Inflammatory macrophage treated with lipopolysaccharide for 4 hours (primary cell): Measurements from ENCODE around the gene DSCAM.

Experiments
- DNase-seq: peaks from one replicate; pipeline ENCODE4 v3.0.0-alpha.2; 2020

The DSCAM gene

DNA sequence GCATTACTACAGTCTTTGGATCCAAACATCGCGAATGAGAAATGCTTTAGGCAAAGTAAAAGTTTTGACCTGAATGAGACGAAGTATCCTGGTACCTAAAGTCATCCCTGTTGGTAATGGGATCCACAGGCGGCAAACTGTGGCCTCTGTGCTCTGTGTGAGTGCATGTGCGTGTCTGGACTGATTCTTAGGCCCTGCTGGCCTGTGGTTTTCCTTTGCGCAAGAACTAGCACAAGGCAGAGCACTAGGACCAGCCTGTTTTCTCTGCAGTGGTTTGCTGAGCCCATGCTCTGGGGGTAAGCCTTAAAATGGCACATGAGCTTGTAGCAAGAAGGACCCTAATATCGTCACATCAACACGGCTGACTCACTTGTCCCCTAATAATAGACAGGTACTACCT lies 251.2 kb downstream of the DSCAM start:
- DNase-seq = no peak

DNA sequence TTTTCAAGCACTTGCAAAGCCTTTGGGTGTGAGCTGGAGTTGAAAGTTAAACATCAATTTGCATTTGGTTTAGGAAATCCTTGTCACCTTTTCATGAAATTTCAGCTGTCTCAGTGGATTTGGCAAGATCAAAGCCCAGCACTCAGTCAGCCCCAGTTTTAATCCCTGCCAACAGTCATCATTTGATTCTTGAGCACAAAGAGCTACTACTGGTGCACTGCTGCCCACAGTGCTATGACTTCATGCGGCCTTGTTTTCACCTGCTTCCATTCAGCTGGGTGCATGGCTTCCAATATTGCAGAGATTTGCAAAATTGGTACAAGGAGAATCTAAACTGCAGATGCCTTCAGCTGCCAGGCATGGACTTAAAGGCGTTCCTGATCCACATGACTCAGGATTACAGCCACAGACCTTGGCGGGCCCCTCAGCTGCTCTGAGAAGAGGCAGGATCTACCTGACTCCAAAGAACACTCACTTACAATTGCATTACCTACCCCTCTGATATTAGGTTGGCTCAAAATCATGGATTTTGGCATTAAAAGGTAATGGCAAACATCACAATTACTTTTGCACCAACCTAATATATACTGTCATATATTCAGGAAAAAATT lies 259.1 kb downstream of the DSCAM start:
- no peak for DNase-seq

DNA sequence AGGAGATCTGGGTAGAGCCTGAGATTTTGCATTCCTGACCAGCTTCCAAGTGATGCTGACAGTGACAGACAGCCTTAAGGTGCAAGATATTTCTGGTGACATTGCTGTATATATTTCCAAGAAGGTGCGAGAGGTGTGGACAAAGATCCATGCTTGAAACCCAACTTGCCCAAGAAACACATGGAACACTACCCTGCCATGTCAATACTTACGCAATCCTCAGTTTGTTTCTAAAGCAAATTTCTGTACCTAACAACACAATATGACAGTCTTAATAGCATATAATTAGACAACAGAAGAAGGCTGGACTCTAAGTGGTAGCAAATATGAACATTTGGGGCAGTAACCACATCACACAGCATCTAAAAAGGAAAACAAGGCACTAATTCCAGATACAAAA lies 260.4 kb downstream of the DSCAM start:
- no peak for DNase-seq

DNA sequence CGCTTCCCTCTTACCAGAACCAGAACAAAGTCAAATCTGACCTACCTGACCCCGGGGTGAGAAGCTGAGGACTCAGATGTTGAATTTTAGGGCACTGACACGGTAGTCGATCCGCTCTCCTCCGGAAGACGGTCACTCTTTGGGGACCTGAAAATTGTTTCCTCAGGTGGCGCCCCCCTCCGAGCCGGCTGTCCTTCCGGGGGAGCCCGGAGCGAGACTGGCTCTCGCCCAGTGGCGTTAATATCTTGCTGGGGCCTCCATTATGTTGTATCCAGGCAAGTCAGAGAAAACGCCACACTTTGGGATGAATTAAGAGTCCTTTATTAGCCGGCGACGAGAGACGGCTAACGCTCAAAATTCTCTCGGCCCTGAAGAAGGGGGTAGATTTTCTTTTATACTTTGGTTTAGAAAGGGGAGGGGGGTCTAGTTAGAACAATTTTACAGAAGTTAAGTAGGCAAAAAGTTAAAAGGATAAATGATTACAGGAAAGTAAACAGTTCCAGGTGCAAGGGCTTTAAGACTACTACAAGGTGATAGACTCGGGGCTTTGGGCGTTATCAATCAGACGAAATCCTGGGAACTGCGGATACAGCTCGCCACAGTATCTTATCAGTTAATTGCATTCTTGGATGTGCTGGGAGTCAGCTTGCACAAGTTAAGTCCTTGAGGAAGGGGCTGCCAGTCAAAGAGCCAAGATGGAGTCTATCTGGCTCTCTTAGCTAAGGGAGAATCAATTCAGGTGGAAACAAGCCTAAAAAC lies 269.5 kb downstream of the DSCAM start:
- no peak for DNase-seq

DNA sequence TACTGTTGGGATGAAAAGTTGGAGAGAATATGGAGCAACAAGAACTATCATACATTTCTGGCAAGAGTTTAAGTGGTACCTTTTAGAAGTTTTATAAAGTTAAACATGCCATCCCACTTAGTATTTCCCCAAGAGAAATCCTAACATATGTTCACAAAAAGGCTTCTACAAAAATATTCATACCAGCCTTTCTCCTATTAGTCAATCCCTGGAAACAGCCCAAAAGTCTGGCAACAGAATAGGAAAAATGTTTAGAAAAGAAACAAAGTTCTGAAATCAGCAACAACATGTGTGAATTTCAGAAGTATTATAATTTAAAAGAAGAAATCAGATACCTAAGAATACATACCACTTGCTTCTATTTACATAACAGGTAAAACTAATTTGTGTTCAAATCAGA lies 271.0 kb downstream of the DSCAM start:
- DNase-seq = no peak

DNA sequence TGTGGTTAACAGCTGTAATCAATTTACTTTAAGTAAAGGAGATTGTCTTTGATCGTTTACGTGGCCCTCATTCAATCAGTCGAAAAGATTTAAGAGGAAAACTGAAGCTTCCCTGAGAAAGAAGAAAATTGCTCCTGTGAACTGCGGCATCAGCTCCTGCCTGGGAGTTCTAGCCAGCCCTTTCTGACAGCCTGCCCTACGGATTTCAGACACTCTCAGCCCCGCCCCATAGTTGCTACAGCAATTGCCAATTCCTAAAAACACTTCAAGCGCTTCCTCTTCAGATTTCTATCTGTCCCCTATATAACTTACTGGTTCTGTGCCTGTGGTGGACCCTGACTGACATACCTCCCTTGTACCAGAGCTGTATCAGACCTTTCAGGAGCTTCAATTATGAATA lies 277.6 kb downstream of the DSCAM start:
- DNase-seq = no peak

DNA sequence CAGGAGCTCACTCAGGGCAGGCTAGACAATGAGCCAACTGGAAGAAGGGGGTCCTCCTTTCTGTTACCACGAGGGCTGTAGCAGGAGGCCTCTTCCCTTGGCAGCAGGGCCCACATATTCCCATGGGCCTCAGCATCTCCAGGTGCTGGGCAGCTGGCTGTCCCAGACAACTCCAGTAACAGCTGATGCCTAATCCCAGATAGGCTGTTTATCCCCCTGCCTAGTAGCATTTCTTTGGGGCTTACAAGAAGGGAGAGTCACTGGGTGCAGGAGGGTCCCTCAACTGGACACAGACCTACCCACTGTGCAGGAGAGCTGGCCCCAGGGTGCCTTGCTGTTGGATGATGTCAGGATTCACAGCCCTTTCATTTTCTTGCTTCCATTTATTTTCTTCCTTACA lies 278.2 kb downstream of the DSCAM start:
- DNase-seq = no peak

DNA sequence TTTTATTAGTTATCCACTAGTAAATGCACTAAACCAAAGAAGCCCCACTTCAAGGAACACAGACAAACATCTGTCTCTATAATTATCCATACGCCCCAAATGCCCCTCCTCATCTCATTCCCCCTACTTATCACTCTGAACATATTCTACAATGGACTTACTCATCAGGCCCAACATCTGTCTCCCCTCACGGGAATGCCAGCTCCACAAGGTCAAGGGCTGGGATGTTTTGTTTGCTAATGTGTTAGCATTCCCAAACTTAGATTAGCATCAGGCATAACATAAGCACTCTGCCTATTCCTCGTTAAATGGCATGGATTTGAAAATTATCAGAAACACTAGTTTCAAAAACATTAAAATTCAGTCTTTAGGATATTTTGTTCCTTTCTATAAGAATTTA lies 279.5 kb downstream of the DSCAM start:
- no peak for DNase-seq

DNA sequence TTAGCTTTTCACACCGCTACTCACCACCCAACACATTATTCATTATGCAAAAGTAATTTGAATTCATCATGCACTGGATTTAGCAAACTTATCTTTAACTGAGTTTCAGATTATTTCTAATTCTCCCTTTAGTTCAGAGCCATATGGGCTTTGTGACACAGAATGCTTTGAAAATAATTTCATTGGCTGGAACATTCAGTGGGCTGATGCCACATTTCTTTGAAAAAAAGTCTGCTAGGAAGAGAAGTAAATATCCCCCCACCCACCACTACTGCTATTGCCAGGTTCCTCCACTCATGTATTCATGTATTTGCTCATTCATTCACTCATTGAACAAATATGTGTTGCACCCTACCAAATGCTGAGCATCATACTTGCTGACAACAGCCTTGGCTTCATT lies 280.5 kb downstream of the DSCAM start:
- DNase-seq = no peak

DNA sequence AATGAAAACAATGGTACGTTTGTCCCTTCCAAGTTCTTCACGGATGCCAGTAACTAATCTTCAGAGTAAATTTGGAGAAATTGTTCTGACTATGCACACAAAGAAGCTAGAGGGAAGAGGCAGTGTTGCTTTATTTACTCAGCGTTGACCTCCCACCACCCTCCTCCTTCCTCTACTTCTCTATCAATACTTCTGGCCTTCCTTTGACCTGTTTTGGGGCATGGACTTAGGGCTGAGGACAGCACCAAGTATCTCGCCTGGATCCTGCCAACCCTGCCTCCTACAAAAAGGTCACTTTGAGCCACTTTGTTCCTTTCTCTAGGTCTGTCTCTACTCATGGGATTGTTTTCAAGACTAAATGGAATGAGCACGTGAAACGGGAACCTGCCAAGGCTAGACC lies 282.6 kb downstream of the DSCAM start:
- DNase-seq = no peak

DNA sequence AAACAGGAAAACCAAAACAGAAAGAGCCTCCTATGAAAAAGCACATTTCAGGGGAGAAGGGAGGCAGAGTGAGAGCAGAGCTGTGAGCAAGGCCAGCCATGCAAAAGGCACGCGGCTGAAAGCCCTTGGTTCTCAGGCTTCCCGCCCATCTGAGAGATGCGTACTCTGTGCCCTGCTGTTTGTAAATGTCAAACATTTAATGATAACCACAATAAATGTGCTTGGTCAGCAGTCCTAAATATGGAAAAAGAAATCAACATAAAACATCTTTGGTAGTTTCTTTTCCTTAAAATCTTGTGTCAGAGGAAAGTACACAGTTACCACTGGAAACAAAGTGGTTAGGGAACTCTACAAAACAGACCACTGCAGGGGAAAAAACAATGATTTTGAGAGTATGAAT lies 283.1 kb downstream of the DSCAM start:
- DNase-seq = peak; percentile 18

DNA sequence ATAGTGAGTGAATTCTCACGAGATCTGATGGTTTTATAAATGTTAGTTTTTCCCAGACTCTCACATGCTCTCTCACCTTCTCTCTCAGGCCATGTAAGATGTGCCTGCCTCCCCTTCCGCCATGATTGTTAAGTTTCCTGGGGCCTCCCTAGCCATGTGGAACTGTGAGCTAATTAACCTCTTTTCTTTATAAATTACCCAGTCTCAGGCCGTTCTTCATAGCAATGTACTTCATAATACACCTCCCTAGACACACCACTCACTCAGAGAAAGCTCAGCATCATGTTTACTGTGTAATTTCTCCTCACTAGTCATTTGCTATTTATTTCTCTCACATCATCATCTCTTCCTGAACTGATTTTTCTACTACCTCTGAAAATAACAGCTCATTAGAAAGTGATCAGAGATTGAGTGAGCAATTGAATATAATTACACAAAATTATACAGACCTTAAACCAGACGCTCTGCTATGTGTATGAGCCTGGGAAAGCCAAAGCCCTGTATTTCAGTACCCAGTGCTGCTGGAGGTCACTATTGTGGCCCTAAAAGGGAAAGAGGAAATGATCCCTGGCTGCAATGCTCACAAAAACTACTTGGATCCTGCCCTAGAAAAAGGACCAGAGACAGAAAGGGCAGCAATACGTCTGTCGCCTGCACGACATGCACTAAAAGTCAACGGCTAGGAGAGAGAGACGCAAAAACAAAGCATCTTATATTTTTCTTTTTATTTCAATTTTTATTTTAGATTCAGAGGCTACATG lies 284.5 kb downstream of the DSCAM start:
- DNase-seq = no peak

DNA sequence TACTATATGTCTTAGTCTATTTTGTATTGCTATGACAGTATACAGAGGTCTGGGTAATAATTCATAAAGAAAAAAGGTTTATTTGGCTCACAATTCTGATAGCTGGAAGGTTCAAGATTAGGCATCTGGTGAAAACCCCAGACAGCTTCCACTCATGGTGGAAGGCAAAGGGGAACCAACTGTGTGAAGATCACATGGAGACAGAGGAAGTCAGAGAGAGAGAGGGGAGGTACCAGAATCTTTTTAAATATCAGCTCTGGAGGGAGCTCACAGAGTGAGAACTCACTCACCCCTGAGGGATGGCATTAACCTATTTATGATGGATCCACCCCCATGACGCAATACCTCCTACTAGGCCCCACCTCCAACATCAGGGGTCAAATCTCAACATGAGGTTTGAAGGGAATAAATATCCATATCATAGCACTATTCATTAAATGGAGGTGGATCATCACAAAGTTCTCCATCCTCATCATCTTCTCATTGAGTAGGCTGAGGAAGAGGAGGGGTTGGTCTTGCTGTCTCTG lies 290.5 kb downstream of the DSCAM start:
- peak; percentile 9 for DNase-seq

DNA sequence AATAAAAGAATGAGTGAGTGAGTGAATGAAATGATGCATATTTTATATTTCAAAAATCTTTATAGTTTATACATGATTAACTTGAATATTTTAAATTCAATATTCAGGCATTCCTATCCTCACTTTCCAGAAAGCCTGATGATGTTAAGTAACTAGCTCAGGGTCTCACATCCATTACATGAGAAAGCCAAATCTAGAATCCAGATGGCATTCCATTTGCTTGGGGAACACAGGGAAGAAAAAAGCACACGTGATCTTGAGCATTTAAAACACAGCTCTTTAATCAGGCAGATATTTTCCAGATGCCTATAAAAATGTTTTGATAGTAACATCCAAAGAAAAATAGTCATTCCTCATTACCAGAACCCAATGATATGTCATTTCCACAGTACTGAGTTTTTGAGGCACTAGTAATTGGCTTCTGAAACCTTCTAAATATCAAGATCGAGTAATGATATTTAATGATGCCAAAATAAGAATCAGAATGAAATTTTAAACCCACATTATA lies 291.9 kb downstream of the DSCAM start:
- DNase-seq = no peak

DNA sequence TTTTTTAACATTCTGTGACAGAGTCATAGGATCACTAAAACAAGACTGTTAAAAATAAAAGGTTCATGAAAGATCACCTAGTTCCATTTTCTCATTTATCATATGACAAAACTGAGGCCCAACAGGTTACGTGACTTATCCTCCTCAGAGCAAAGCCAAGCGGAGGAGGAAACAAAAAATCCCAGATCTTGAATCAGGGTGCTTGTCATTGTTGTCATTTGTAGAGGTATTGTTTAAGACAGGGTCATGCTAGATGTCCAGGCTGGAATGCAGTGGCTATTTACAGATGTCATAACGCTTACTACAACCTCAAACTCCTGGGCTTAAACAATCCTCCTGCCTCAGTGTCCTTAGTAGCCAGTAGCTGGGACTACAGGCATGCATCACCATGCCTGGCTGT lies 293.2 kb downstream of the DSCAM start:
- DNase-seq = no peak

DNA sequence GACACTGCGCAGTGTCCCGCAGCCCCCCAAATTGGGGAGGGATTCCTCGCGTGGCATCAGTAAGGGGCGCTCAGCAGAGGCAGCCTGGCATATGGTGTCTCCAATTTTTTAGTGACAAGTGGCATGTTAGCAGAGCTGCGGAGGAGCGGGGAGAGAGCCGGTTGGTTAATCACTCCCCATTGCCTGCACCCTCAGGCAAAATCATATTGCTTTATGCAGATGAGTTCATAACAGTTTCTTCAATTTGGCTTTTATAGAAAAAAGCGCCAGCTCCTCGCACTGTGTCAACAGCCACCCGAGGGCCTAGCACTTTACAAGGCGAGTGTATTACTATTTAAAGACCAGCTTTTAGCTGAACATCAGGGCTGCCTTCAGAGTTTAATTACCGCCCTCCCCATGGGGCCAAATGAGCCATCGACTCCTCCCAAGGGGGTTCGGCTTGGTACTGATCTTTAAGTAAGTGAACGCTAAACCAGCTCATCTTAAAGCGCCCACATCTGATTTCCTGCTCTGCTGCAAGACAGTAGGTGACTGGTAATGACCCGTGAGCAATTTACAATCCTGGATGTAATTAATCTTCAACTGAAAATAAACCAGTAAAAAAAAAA lies 298.9 kb downstream of the DSCAM start:
- no peak for DNase-seq

DNA sequence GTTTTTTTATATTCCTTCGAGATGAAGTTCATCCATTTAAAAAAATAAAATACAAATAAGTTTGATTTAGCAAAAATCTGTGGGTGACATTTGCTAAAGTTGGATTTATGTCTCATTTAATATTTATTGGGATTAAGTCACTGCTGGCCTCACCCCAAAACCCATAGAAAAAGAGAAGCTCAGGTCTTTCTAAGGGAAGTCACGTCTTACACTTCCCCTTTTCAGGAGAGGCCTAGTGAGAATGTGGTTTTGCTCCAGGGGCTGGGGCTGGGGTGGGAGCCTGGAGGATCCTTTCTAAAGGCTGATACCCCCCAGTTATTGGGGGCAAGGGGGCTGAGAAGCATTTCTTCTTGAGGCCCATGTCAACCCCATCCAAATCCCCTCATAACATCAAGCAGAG lies 300.3 kb downstream of the DSCAM start:
- DNase-seq = peak; percentile 64

DNA sequence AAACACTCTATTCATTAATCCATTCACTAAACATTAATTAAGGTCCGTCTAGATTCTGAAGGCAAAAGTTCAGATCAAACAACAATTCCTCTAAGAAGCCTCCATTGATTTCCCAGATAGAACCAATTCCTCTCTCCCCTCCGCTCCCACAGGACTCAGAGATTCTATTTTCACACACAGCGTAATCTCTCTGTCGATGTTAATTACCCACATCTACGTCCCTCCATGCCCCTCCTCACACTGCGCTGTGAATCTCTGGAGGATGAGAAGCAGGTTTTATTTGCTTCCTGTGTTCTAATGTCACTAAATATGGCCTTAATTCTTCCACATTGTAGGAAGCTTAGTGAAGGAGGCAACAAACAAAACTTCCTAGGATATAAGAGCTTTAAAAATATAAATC lies 306.7 kb downstream of the DSCAM start:
- no peak for DNase-seq

DNA sequence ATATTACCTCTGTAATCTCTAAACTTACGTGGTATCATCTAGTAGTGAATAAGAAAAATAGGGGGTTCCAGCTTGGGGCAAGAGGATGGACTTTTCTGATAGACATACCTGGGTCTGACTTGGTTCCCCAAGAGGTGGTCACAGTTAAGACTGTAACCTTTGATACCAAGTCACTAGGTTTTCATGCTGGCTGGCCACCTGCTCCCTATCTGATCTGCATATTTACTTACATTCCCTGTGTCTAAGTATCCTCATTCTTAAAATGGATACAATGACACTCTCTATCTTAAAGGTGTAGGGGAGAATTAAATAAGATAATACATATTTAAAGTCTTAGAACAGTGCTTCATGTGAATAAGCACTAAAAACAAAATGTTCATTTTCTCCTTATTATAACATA lies 312.1 kb downstream of the DSCAM start:
- no peak for DNase-seq

DNA sequence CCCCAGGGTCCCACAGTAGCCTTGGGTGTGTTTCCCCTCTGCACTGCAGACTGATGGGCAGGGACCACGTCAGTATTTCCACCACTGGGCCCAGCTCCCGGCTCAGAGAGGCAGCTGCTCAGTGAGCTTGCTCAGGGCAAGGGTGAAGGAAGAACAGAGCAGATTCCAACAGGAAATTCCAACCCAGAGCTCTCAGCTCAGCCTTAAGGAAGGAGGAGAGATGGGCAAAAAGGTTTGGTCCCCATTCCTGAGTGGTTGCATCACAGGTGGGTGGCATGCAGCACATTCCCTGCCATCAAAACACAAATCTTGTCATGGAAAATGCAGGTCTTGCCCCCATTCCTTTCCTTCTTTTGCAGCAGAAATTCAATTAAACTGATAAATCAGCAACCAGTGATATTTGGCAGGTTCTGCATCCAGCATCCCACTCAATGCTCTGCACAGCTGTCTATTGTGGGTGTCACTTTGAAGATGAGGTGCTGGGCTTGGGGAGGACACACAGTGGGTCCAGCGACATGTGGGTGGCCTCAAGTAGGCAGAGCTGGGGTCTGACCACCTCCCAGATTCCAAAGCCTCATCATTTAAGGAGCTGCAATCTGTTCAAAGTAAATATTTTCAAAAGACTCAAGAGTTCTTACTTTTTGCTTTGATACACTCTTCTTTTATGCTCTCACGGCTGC lies 315.4 kb downstream of the DSCAM start:
- DNase-seq = no peak

DNA sequence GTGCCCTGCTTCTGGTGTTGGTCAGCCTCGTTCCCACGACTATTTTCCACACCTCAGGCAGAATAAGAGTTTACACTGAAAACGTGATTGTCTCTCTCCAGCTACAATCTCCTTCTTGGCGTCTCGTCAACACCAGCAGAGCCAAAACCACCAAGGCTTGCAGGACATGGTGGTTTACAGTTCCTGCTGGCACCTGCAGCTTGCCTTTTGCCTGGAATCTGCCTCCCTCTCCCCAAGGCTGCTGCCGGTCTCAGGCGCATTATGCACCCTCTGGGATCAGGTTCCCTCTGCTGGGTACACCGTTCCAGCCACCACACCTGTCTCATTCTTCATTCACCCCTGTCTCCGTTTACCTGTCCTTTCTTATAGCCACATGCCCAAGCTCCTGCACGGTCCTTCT lies 315.9 kb downstream of the DSCAM start:
- no peak for DNase-seq

DNA sequence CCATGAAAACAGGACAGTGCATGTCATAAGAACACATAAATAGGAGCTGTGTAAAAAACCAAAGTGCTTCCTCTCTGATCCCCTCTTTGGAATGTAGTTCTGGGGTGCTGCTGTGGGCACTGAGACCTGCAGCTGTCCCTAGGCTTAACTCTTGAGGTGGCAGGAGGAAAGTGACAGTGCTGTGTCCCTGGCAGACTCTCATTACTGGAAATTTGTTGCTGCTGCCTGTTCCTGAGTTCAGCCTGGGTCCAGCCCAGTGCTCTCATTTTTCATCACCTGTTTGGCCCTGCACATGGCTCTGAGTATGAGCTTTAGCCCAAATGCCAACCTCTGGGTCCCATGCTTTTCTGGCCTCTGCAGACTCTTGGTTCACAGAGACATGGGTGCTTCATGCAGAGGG lies 329.3 kb downstream of the DSCAM start:
- DNase-seq = no peak

DNA sequence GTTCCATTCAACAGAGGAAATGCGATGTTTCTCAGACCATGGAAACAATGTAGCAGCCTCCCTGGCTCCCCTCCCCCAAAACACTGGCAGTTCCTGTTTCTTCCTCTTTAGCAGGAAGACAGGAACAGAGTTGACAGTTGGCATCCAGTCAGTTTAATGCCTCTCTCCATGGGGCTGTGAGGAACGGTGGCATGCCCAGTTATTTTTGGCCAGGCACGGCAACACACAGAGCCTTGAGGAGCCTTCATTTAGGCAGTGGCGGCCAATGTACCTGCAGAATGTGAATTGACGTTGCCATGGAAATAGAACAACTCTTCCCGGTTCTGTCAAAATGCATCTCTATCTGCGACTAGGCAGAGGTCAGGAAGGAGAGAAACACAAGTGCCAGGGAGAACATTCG lies 330.6 kb downstream of the DSCAM start:
- DNase-seq = peak; percentile 21
